CMK (cell line): ENCODE measurements around the gene BMP7.
"Not testable (repeated sequence)": the region's sequence is repeated elsewhere in the genome, so short reads cannot be mapped to it uniquely, and the experiment has no call there.

Source experiments
- DNase-seq: peaks from one replicate; pipeline ENCODE4 v3.0.0-alpha.2; 2010; ENCODE audit warnings: low read depth

BMP7 gene

GRCh38 chr20:57211406-57211805 is 55.0 kb downstream of the BMP7 start:
- DNase-seq, result no peak

GRCh38 chr20:57210911-57211280 is 55.5 kb downstream of the BMP7 start:
- no peak for DNase-seq

GRCh38 chr20:57210054-57210910 is 56.2 kb downstream of the BMP7 start:
- DNase-seq, result no peak

- DNase-seq, result no peak
These were observed 57.0 kb downstream of the BMP7 start for GRCh38 chr20:57209413-57209812.

GRCh38 chr20:57208198-57208597 is 58.2 kb downstream of the BMP7 start:
- DNase-seq, result no peak

- no peak for DNase-seq
These were observed 59.2 kb downstream of the BMP7 start for GRCh38 chr20:57207251-57207650.

GRCh38 chr20:57205606-57206219 is 60.7 kb downstream of the BMP7 start:
- DNase-seq, result no peak

- DNase-seq, result no peak
These were observed 62.5 kb downstream of the BMP7 start for GRCh38 chr20:57203986-57204385.

- DNase-seq, result no peak
These were observed 63.2 kb downstream of the BMP7 start for GRCh38 chr20:57203204-57203603.

- DNase-seq, result no peak
These were observed 64.1 kb downstream of the BMP7 start for GRCh38 chr20:57202309-57202708.

GRCh38 chr20:57200882-57201695 is 65.4 kb downstream of the BMP7 start:
- DNase-seq, result no peak

GRCh38 chr20:57199656-57200405 is 66.6 kb downstream of the BMP7 start:
- no peak for DNase-seq

- no peak for DNase-seq
These were observed 68.0 kb downstream of the BMP7 start for GRCh38 chr20:57198132-57199072.

- DNase-seq, result no peak
These were observed 68.9 kb downstream of the BMP7 start for GRCh38 chr20:57197352-57198131.

- DNase-seq, result no peak
These were observed 70.9 kb downstream of the BMP7 start for GRCh38 chr20:57195469-57196100.

- DNase-seq, result no peak
These were observed 71.4 kb downstream of the BMP7 start for GRCh38 chr20:57195023-57195422.

GRCh38 chr20:57194154-57194553 is 72.3 kb downstream of the BMP7 start:
- no peak for DNase-seq

GRCh38 chr20:57193094-57193493 is 73.3 kb downstream of the BMP7 start:
- DNase-seq, result no peak

- no peak for DNase-seq
These were observed 74.1 kb downstream of the BMP7 start for GRCh38 chr20:57192311-57192710.

GRCh38 chr20:57191265-57191638 is 75.2 kb downstream of the BMP7 start:
- DNase-seq, result not testable (repeated sequence)
